HL-60 (cell line): ENCODE results near the gene DTD1.

Source experiments
- DNase-seq, 2 experiments: peaks; one replicate each; pipeline ENCODE4 v3.0.0-alpha.2; 2010 to 2020; ENCODE audit warnings: low read depth in 1 of 2, low spot score in 1 of 2
- H3K27ac ChIP-seq: fragments of 250-450 bp; sonication (Bioruptor Pico); replicated peaks from 2 replicates; pipeline ENCODE4 v1.5.1; 2020; ENCODE audit warnings: mild to moderate bottlenecking, moderate library complexity
- H3K27me3 ChIP-seq: fragments of 250-450 bp; sonication (Bioruptor Pico); 2 replicates; pipeline ENCODE4 v1.5.1; 2021; ENCODE audit warnings: mild to moderate bottlenecking, moderate library complexity; ENCODE audit not compliant: insufficient read depth, poor library complexity, severe bottlenecking
- H3K4me3 ChIP-seq: replicated peaks from 2 replicates; pipeline ENCODE4 v1.5.1; 2011; ENCODE audit warnings: mild to moderate bottlenecking, control low read depth, low read length; ENCODE audit not compliant: insufficient read depth
- GABPA ChIP-seq: IDR thresholded peaks from 2 replicates; pipeline ENCODE4 v1.6.1; 2012; ENCODE audit warnings: low read depth
- POLR2AphosphoS5 ChIP-seq: IDR thresholded peaks from 2 replicates; pipeline ENCODE4 v1.6.1; 2012; ENCODE audit warnings: low read depth
- SPI1 ChIP-seq: IDR thresholded peaks from 2 replicates; pipeline ENCODE4 v1.6.1; 2012; ENCODE audit warnings: low read depth, mild to moderate bottlenecking, borderline replicate concordance
- TF ChIP-seq, protein P1 (sequence below): IDR thresholded peaks from 2 replicates; pipeline ENCODE4 v1.6.1; 2012; ENCODE audit warnings: low read depth; ENCODE audit not compliant: insufficient replicate concordance
- TF ChIP-seq, protein P2 (sequence below): IDR thresholded peaks from one replicate; pipeline ENCODE4 v1.5.1; 2011; ENCODE audit warnings: low read length, control low read depth, inconsistent platforms; ENCODE audit not compliant: insufficient read depth

The DTD1 gene

DNA sequence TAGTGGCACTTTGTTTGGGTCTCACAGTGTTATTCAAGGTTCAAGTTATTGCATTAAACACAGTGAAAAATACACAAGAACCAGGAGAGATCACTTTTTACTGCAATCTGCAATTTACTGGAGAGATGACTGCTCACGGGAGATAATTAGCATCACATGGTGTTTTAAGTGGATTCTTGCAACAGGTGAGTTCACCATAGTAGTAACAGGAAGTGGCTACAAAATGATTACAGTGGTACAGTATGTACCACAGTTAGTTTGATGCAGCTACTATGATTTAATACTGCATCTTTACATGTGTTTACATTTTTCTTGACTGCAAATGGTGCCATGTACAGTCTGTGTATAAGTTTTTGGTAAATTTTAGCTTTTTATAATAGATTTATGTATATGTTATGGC, 129.2 kb downstream of the DTD1 start:
- TF ChIP-seq, protein P1, sequence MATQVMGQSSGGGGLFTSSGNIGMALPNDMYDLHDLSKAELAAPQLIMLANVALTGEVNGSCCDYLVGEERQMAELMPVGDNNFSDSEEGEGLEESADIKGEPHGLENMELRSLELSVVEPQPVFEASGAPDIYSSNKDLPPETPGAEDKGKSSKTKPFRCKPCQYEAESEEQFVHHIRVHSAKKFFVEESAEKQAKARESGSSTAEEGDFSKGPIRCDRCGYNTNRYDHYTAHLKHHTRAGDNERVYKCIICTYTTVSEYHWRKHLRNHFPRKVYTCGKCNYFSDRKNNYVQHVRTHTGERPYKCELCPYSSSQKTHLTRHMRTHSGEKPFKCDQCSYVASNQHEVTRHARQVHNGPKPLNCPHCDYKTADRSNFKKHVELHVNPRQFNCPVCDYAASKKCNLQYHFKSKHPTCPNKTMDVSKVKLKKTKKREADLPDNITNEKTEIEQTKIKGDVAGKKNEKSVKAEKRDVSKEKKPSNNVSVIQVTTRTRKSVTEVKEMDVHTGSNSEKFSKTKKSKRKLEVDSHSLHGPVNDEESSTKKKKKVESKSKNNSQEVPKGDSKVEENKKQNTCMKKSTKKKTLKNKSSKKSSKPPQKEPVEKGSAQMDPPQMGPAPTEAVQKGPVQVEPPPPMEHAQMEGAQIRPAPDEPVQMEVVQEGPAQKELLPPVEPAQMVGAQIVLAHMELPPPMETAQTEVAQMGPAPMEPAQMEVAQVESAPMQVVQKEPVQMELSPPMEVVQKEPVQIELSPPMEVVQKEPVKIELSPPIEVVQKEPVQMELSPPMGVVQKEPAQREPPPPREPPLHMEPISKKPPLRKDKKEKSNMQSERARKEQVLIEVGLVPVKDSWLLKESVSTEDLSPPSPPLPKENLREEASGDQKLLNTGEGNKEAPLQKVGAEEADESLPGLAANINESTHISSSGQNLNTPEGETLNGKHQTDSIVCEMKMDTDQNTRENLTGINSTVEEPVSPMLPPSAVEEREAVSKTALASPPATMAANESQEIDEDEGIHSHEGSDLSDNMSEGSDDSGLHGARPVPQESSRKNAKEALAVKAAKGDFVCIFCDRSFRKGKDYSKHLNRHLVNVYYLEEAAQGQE = no peak
- TF ChIP-seq SPI1 (no peak), GABPA (no peak), POLR2AphosphoS5 (no peak)
- TF ChIP-seq, protein P2, sequence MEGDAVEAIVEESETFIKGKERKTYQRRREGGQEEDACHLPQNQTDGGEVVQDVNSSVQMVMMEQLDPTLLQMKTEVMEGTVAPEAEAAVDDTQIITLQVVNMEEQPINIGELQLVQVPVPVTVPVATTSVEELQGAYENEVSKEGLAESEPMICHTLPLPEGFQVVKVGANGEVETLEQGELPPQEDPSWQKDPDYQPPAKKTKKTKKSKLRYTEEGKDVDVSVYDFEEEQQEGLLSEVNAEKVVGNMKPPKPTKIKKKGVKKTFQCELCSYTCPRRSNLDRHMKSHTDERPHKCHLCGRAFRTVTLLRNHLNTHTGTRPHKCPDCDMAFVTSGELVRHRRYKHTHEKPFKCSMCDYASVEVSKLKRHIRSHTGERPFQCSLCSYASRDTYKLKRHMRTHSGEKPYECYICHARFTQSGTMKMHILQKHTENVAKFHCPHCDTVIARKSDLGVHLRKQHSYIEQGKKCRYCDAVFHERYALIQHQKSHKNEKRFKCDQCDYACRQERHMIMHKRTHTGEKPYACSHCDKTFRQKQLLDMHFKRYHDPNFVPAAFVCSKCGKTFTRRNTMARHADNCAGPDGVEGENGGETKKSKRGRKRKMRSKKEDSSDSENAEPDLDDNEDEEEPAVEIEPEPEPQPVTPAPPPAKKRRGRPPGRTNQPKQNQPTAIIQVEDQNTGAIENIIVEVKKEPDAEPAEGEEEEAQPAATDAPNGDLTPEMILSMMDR = no peak
- H3K27me3 ChIP-seq = no peaks in the 10 kb centered on the region
- DNase-seq = no peak
- H3K27ac ChIP-seq = no peak overlapping the region
- no peak overlapping the region for H3K4me3 ChIP-seq

DNA sequence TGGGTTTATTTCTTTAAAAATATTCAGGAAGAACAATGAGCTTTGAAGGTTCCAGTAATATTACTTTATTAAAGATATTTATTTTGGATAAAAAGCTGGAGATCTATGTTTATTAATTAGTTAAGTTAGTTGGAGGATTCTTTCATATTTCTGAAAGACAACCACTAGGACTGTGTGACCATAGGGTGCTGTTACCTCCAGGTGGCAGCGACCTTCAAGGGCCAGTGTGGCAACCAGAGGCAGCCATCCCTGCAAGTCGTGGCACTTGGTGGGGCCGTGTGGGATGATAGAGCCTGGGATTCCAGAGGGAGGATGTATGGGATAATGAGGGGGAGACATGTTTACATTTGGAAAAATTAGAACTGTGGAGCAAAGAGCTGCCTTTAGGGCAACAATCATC, 130.3 kb downstream of the DTD1 start:
- Histone ChIP-seq H3K4me3 (no peak overlapping the region), H3K27me3 (no peaks in the 10 kb centered on the region), H3K27ac (no peak overlapping the region)
- no peak for DNase-seq
- no peak for TF ChIP-seq SPI1
- TF ChIP-seq, protein P2 = no peak
- no peak for TF ChIP-seq POLR2AphosphoS5
- TF ChIP-seq, protein P1 = no peak
- TF ChIP-seq GABPA = no peak

DNA sequence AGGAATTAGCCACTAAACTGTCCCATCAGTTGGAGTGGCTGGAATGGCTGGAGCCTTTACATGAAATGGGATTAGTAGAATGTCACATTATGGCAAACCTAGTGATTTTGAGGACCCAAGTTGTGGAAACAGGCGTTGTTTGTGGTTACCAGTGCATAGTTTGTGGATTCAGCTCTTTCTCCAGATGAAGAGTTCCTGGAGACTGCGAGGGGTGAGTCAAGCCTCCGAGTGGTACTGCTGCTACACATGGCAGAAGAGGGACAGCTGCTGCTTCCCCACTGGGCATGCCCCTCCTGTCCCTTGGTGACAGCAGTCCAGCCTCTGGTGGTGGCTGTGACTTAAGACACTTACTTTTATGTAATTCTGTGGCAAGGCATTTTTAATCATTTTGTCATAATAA, 131.6 kb downstream of the DTD1 start:
- DNase-seq = no peak
- Histone ChIP-seq H3K27ac (no peak overlapping the region), H3K4me3 (no peak overlapping the region), H3K27me3 (no peaks in the 10 kb centered on the region)
- TF ChIP-seq POLR2AphosphoS5 (no peak), SPI1 (no peak), GABPA (no peak)
- TF ChIP-seq, protein P2 = no peak
- TF ChIP-seq, protein P1 = no peak
